Small intestine (tissue), 7 donors: Measurements from ENCODE around the gene SFRP2. TPM values are rescaled to one million over a fixed set of nuclear protein-coding genes. Genes with fewer than 3 reads are reported as not detected.

Experiments used
- DNase-seq, 2 donors: peaks; one replicate each; pipeline versions ENCODE4 v3.0.0 to v3.0.0-alpha.2; 2013
- FAIRE-seq: peaks from 2 replicates; lab custom pipeline; 2012; peaks lifted over from hg19 to GRCh38; lab: Jason Lieb, UNC
- H3K27ac ChIP-seq, 3 donors: one replicate each; pipeline ENCODE4 v1.5.1; 2013; ENCODE audit warnings: low read length in 2 of 3, mild to moderate bottlenecking in 2 of 3, control low read depth in 1 of 3, inconsistent platforms in 1 of 3, low read depth in 1 of 3, moderate library complexity in 1 of 3
- H3K27me3 ChIP-seq, 3 donors: one replicate each; pipeline ENCODE4 v1.6.1; 2013; ENCODE audit warnings: low read length in 3 of 3, inconsistent platforms in 1 of 3; ENCODE audit not compliant: control insufficient read depth in 3 of 3, insufficient read depth in 3 of 3
- H3K36me3 ChIP-seq, 3 donors: one replicate each; pipeline ENCODE4 v1.6.1; 2013; ENCODE audit warnings: low read length in 3 of 3, inconsistent platforms in 1 of 3, low read depth in 1 of 3, mild to moderate bottlenecking in 1 of 3, moderate library complexity in 1 of 3; ENCODE audit not compliant: control insufficient read depth in 3 of 3, insufficient read depth in 2 of 3
- H3K4me1 ChIP-seq, 3 donors: one replicate each; pipeline ENCODE4 v1.6.1; 2013; ENCODE audit warnings: low read length in 2 of 3, inconsistent platforms in 1 of 3, low read depth in 1 of 3, mild to moderate bottlenecking in 1 of 3, moderate library complexity in 1 of 3; ENCODE audit not compliant: control insufficient read depth in 3 of 3, insufficient read depth in 2 of 3
- H3K4me3 ChIP-seq, 3 donors: one replicate each; pipeline ENCODE4 v1.5.1; 2013; ENCODE audit warnings: low read length in 3 of 3, control low read depth in 1 of 3, inconsistent platforms in 1 of 3, low read depth in 1 of 3, mild to moderate bottlenecking in 1 of 3, moderate library complexity in 1 of 3
- H3K9me3 ChIP-seq, 2 donors: one replicate each; pipeline ENCODE4 v1.6.1; 2013; ENCODE audit warnings: low read depth in 1 of 2, low read length in 1 of 2; ENCODE audit not compliant: control insufficient read depth in 2 of 2, insufficient read depth in 1 of 2
- WGBS, 3 donors: extraction: QIAGEN DNeasy Blood & Tissue Kit; methylation state at CpG; one replicate each; pipeline ENCODE4 v1.1.7; 2013; 5-methylcytosine and 5-hydroxymethylcytosine counted together
- polyA plus RNA-seq, 4 donors: library from polyadenylated mRNA; stranded (reverse) in 3 of 4; unstranded in 1 of 4; fragments of 200-250 nt in 3 of 4; fragments of 120-200 nt in 1 of 4; gene quantifications; one replicate each; pipeline versions ENCODE4 v1.2.1 to v1.2.3, GENCODE V29; 2013
- donor health status: healthy with polysubstance abuse.
- donor health status: control.
- donor health status: control.
- donor health status: Bipolar disorder and iron deficiency.
- donor health status: healthy.

SFRP2 gene
- polyA plus RNA-seq, 4 donors = 1.1 to 11.6 TPM; not detected in 2

GRCh38 chr4:153785910-153786721 is 2.8 kb downstream of the SFRP2 start:
- H3K4me1 ChIP-seq = peaks cover 0 to under 1% (median 0%) of the 10 kb centered on the region in 3 donors
- H3K27ac ChIP-seq = no peak overlapping the region
- H3K4me3 ChIP-seq = no peak overlapping the region
- FAIRE-seq = no peak
- DNase-seq = peak in 1 of 2 donors; percentile 17
- WGBS, 3 donors = 2 to 14% (median 11%) methylated on average over 3 of the region's 3 CpGs
- no peaks in the 10 kb centered on the region for H3K9me3 ChIP-seq
- peaks cover 19 to 63% (median 44%) of the 10 kb centered on the region in 3 donors for H3K27me3 ChIP-seq
- no peaks in the 10 kb centered on the region for H3K36me3 ChIP-seq

GRCh38 chr4:153784166-153784699 is 4.7 kb downstream of the SFRP2 start:
- WGBS, 3 donors = 24 to 57% (median 41%) methylated on average over 3 of the region's 3 CpGs

GRCh38 chr4:153782581-153782980 is 6.3 kb downstream of the SFRP2 start:
- Histone ChIP-seq H3K27ac (no peak overlapping the region), H3K4me1 (no peaks in the 10 kb centered on the region), H3K27me3 (peaks cover 0 to 32% (median 17%) of the 10 kb centered on the region in 3 donors), H3K4me3 (no peak overlapping the region), H3K36me3 (no peaks in the 10 kb centered on the region), H3K9me3 (no peaks in the 10 kb centered on the region)
- no peak for DNase-seq
- FAIRE-seq = no peak
- 94 to 97% (median 95%) methylated on average over 1 of the region's 1 CpG for WGBS, 3 donors

More at GRCh38 chr4:153784166-153784699, 4.7 kb downstream of the SFRP2 start:
- no peak overlapping the region for H3K27ac ChIP-seq
- no peak overlapping the region for H3K4me3 ChIP-seq
- no peaks in the 10 kb centered on the region for H3K36me3 ChIP-seq
- FAIRE-seq (no peak), DNase-seq (no peak)
- H3K27me3 ChIP-seq = peaks cover 8 to 48% (median 28%) of the 10 kb centered on the region in 3 donors
- H3K9me3 ChIP-seq = no peaks in the 10 kb centered on the region
- H3K4me1 ChIP-seq = no peaks in the 10 kb centered on the region

GRCh38 chr4:153781717-153782416 is 7.0 kb downstream of the SFRP2 start:
- no peak overlapping the region for H3K4me3 ChIP-seq
- H3K36me3 ChIP-seq = no peaks in the 10 kb centered on the region
- WGBS, 3 donors = 21 to 34% (median 33%) methylated on average over 6 of the region's 6 CpGs
- no peak for FAIRE-seq
- no peak overlapping the region for H3K27ac ChIP-seq
- H3K4me1 ChIP-seq = no peaks in the 10 kb centered on the region
- H3K27me3 ChIP-seq = peaks cover 0 to 27% (median 16%) of the 10 kb centered on the region in 3 donors
- no peaks in the 10 kb centered on the region for H3K9me3 ChIP-seq
- DNase-seq = no peak

GRCh38 chr4:153781280-153781679 is 7.6 kb downstream of the SFRP2 start:
- peaks cover 0 to 24% (median 14%) of the 10 kb centered on the region in 3 donors for H3K27me3 ChIP-seq
- DNase-seq (no peak), FAIRE-seq (no peak)
- WGBS, 3 donors = 84 to 85% (median 85%) methylated on average over 17 of the region's 17 CpGs
- no peak overlapping the region for H3K27ac ChIP-seq
- H3K4me3 ChIP-seq = no peak overlapping the region
- H3K4me1 ChIP-seq = no peaks in the 10 kb centered on the region
- H3K36me3 ChIP-seq = no peaks in the 10 kb centered on the region
- H3K9me3 ChIP-seq = no peaks in the 10 kb centered on the region

- no peak overlapping the region for H3K27ac ChIP-seq
- no peak for DNase-seq
- no peak overlapping the region for H3K4me3 ChIP-seq
- H3K27me3 ChIP-seq = peaks cover 0 to 20% (median 13%) of the 10 kb centered on the region in 3 donors
- no peaks in the 10 kb centered on the region for H3K4me1 ChIP-seq
- no peak for FAIRE-seq
- no peaks in the 10 kb centered on the region for H3K36me3 ChIP-seq
- no peaks in the 10 kb centered on the region for H3K9me3 ChIP-seq
- 60 to 89% (median 78%) methylated on average over 1 of the region's 1 CpG for WGBS, 3 donors
These were observed 8.0 kb downstream of the SFRP2 start for GRCh38 chr4:153780876-153781275.

GRCh38 chr4:153780221-153780620 is 8.7 kb downstream of the SFRP2 start:
- FAIRE-seq = no peak
- WGBS, 3 donors = 60 to 71% (median 63%) methylated on average over 2 of the region's 2 CpGs
- H3K27ac ChIP-seq = no peak overlapping the region
- no peaks in the 10 kb centered on the region for H3K36me3 ChIP-seq
- no peak overlapping the region for H3K4me3 ChIP-seq
- H3K9me3 ChIP-seq = no peaks in the 10 kb centered on the region
- H3K27me3 ChIP-seq = peaks cover 0 to 19% (median 13%) of the 10 kb centered on the region in 3 donors
- H3K4me1 ChIP-seq = no peaks in the 10 kb centered on the region
- no peak for DNase-seq

- 75 to 94% (median 89%) methylated on average over 1 of the region's 1 CpG for WGBS, 3 donors
- FAIRE-seq = no peak
These were observed 10.5 kb downstream of the SFRP2 start for GRCh38 chr4:153778383-153778782.

More at GRCh38 chr4:153778383-153778782, 10.5 kb downstream of the SFRP2 start:
- no peaks in the 10 kb centered on the region for H3K4me1 ChIP-seq
- H3K4me3 ChIP-seq = no peak overlapping the region
- no peaks in the 10 kb centered on the region for H3K9me3 ChIP-seq
- no peak for DNase-seq
- no peak overlapping the region for H3K27ac ChIP-seq
- no peaks in the 10 kb centered on the region for H3K36me3 ChIP-seq
- H3K27me3 ChIP-seq = peaks cover 0 to 14% (median 12%) of the 10 kb centered on the region in 3 donors
